ENCODE measurements around the gene SPG21. TPM values are rescaled to one million over a fixed set of nuclear protein-coding genes. Genes with fewer than 3 reads are reported as not detected.

SPG21 gene
- total RNA-seq, 3 donors from 2014 or later (not counting 1 experiment from before 2014, with no cell fraction given) = 39.6 to 52.3 (median 40.4) TPM

DNA sequence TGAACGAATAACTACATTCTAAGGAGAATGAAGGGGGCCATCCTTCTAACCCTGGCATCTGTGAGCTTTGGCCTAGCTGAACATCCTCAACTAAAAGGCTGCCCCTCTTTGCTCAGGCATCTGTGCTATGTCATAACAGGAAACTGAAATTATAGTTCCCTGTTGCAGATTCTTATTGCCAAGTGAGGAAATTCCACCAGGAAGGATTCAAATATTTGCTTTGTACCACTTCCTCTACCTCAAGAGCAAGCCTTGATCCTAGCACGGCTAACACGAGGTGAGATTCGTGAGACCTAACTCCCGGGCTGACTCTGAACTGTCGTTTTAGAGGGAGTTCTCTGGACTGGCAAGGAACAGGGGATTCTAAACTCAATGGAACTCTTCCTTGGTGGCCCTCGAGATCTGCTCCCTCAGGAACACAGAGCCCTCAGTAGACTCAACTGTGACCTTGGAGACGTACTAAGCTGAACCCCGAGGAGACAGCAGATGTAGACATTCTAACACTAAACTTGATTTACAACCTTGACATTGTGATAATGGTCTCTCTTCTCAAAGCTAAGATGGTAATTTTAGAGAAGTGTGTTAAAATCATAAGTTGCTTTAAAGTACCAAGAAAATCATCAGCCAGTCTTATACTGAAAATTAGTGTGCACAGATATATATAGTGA is 4.2 kb downstream of the SPG21 start:
- Mint-ChIP-seq H3K4me1 (peaks cover 27 to 29% of the 10 kb centered on the region in 2 donors), H3K4me3 (no peak overlapping the region), H3K36me3 (no peaks in the 10 kb centered on the region), H3K27ac (no peak overlapping the region), H3K9me3 (no peaks in the 10 kb centered on the region), H3K27me3 (ENCODE audit: low read depth in 2 of 2) (no peaks in the 10 kb centered on the region)
- Histone ChIP-seq H3K4me3 (ENCODE audit: low read length) (no peak overlapping the region), H3K9me3 (ENCODE audit: control insufficient read depth, insufficient read depth, low read length) (no peaks in the 10 kb centered on the region), H3K27me3 (ENCODE audit: control insufficient read depth, insufficient read depth, low read length) (no peaks in the 10 kb centered on the region), H3K36me3 (ENCODE audit: control insufficient read depth, insufficient read depth, low read length) (peaks cover 4% of the 10 kb centered on the region), H3K4me1 (ENCODE audit: control insufficient read depth, insufficient read depth, low read length) (peaks cover 24% of the 10 kb centered on the region), H3K27ac (ENCODE audit: low read length) (no peak overlapping the region)
- intact Hi-C loops (cut with micrococcal nuclease) = loop anchor here (5.0 kb wide), 1 partner anchor 143 kb away; the partner anchor contains the start of gene PLEKHO2
- DNase-seq (no peak), ATAC-seq (no peak)
- TF ChIP-seq, protein P1, sequence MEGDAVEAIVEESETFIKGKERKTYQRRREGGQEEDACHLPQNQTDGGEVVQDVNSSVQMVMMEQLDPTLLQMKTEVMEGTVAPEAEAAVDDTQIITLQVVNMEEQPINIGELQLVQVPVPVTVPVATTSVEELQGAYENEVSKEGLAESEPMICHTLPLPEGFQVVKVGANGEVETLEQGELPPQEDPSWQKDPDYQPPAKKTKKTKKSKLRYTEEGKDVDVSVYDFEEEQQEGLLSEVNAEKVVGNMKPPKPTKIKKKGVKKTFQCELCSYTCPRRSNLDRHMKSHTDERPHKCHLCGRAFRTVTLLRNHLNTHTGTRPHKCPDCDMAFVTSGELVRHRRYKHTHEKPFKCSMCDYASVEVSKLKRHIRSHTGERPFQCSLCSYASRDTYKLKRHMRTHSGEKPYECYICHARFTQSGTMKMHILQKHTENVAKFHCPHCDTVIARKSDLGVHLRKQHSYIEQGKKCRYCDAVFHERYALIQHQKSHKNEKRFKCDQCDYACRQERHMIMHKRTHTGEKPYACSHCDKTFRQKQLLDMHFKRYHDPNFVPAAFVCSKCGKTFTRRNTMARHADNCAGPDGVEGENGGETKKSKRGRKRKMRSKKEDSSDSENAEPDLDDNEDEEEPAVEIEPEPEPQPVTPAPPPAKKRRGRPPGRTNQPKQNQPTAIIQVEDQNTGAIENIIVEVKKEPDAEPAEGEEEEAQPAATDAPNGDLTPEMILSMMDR (IDR thresholded peaks at IDR 0.05) = no peak
- WGBS (ENCODE audit: insufficient coverage) = 47% methylated on average over 9 of the region's 9 CpGs

DNA sequence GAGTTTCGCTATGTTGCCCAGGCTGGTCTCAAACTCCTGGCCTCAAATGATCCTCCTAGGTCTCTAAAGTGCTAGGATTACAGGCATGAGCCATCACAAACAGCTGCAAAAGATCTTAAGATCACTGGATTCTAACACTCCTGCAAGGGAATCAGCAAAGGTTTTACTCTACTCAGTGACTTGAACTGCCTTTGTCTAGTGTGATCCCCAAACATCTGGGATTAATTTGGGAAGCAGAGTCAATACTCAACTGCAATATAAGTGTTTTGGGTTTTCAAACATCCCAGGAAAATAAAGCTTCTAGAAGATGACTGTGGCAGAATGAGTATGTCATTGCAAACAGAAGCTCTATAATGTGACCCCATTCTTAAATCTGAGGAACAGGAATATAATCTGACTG is 7.2 kb downstream of the SPG21 start:
- Mint-ChIP-seq H3K4me1 (peaks cover 7 to 8% of the 10 kb centered on the region in 2 donors), H3K27ac (no peak overlapping the region), H3K4me3 (no peak overlapping the region), H3K36me3 (no peaks in the 10 kb centered on the region), H3K9me3 (no peaks in the 10 kb centered on the region), H3K27me3 (ENCODE audit: low read depth in 2 of 2) (no peaks in the 10 kb centered on the region)
- WGBS (ENCODE audit: insufficient coverage) = 100% methylated on average over 1 of the region's 1 CpG
- no peak for ATAC-seq
- Histone ChIP-seq H3K27me3 (ENCODE audit: control insufficient read depth, insufficient read depth, low read length) (no peaks in the 10 kb centered on the region), H3K4me3 (ENCODE audit: low read length) (no peak overlapping the region), H3K36me3 (ENCODE audit: control insufficient read depth, insufficient read depth, low read length) (peaks cover 20% of the 10 kb centered on the region), H3K27ac (ENCODE audit: low read length) (no peak overlapping the region), H3K4me1 (ENCODE audit: control insufficient read depth, insufficient read depth, low read length) (peaks cover 10% of the 10 kb centered on the region), H3K9me3 (ENCODE audit: control insufficient read depth, insufficient read depth, low read length) (no peaks in the 10 kb centered on the region)
- no peak for DNase-seq
- intact Hi-C loops (cut with micrococcal nuclease) = no loop called here
- TF ChIP-seq, protein P1 (IDR thresholded peaks at IDR 0.05) = no peak

DNA sequence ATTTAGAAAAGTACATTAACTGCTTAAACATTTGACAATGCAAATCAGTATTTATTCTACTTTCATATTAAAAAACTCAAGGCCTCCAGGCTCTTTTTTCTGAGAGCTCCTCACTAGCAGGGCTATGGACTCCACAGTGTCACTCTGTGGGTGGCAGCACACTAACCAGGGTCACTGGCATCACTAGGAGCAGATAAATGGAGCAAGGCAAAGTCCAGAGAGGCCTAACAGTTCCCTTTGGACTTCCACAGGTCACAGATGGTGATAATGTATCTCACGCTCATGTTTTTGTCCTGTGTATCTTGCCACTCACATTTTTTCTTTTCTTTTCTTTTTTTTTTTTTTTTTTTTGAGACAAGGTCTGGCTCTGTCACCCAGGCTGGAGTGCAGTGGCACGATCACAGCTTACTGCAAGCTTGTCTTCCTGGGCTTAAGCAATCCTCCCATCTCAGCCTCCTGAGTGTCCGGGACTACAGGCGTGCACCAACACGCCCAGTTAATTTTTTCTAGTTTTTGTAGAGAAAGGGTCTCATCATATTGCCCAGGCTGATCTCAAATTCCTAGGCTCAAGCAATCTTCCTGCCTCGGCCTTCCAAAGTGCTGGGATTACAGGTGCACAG is 7.8 kb downstream of the SPG21 start:
- no peaks in the 10 kb centered on the region for H3K27me3 Mint-ChIP-seq (ENCODE audit: low read depth in 2 of 2)
- no peak overlapping the region for H3K27ac Mint-ChIP-seq
- no peak overlapping the region for H3K27ac ChIP-seq (ENCODE audit: low read length)
- no peaks in the 10 kb centered on the region for H3K9me3 Mint-ChIP-seq
- peaks cover 23% of the 10 kb centered on the region for H3K36me3 ChIP-seq (ENCODE audit: control insufficient read depth, insufficient read depth, low read length)
- no peak for DNase-seq
- TF ChIP-seq, protein P1 (IDR thresholded peaks at IDR 0.05) = no peak
- intact Hi-C loops (cut with micrococcal nuclease) = no loop called here
- ATAC-seq = no peak
- no peak overlapping the region for H3K4me3 Mint-ChIP-seq
- 97% methylated on average over 6 of the region's 6 CpGs for WGBS (ENCODE audit: insufficient coverage)
- H3K9me3 ChIP-seq (ENCODE audit: control insufficient read depth, insufficient read depth, low read length) = no peaks in the 10 kb centered on the region
- no peak overlapping the region for H3K4me3 ChIP-seq (ENCODE audit: low read length)
- no peaks in the 10 kb centered on the region for H3K36me3 Mint-ChIP-seq
- peaks cover 3% of the 10 kb centered on the region in 2 donors for H3K4me1 Mint-ChIP-seq
- H3K27me3 ChIP-seq (ENCODE audit: control insufficient read depth, insufficient read depth, low read length) = no peaks in the 10 kb centered on the region
- H3K4me1 ChIP-seq (ENCODE audit: control insufficient read depth, insufficient read depth, low read length) = peaks cover 10% of the 10 kb centered on the region

All from natural killer cell (primary cell).